Activated gamma-delta T cell (primary cell): Measurements from ENCODE around the gene CDH23.

Experiments used
- DNase-seq: peaks from one replicate; lab custom pipeline; 2025; lab: John Stamatoyannopoulos, UW

Gene CDH23

GRCh38 chr10:71369602-71370001, 27.1 kb upstream of the CDH23 start:
- DNase-seq: no peak

- no peak for DNase-seq
Measured at GRCh38 chr10:71370031-71370430, 26.7 kb upstream of the CDH23 start.

GRCh38 chr10:71371750-71372166, 25.0 kb upstream of the CDH23 start:
- no peak for DNase-seq

GRCh38 chr10:71372882-71373495, 23.7 kb upstream of the CDH23 start:
- no peak for DNase-seq

GRCh38 chr10:71374481-71375233, 22.1 kb upstream of the CDH23 start:
- no peak for DNase-seq

GRCh38 chr10:71375952-71376351, 20.8 kb upstream of the CDH23 start:
- DNase-seq: no peak

GRCh38 chr10:71378336-71379117, 18.2 kb upstream of the CDH23 start:
- DNase-seq: no peak

- no peak for DNase-seq
Measured at GRCh38 chr10:71379118-71379766, 17.5 kb upstream of the CDH23 start.

GRCh38 chr10:71380841-71381240, 15.9 kb upstream of the CDH23 start:
- DNase-seq: no peak

- no peak for DNase-seq
Measured at GRCh38 chr10:71381611-71382010, 15.1 kb upstream of the CDH23 start.

- no peak for DNase-seq
Measured at GRCh38 chr10:71382028-71382427, 14.7 kb upstream of the CDH23 start.

GRCh38 chr10:71382757-71383156, 14.0 kb upstream of the CDH23 start:
- no peak for DNase-seq

- DNase-seq: peak; percentile 59
Measured at GRCh38 chr10:71383972-71384687, 12.6 kb upstream of the CDH23 start.

- DNase-seq: no peak
Measured at GRCh38 chr10:71388171-71388570, 8.5 kb upstream of the CDH23 start.

GRCh38 chr10:71388583-71389310, 8.0 kb upstream of the CDH23 start:
- DNase-seq: no peak

- DNase-seq: no peak
Measured at GRCh38 chr10:71389768-71390460, 6.8 kb upstream of the CDH23 start.

- no peak for DNase-seq
Measured at GRCh38 chr10:71390461-71390835, 6.3 kb upstream of the CDH23 start.

GRCh38 chr10:71390921-71391690, 5.6 kb upstream of the CDH23 start:
- no peak for DNase-seq

GRCh38 chr10:71391701-71392100, 5.0 kb upstream of the CDH23 start:
- no peak for DNase-seq

GRCh38 chr10:71392292-71392691, 4.4 kb upstream of the CDH23 start:
- DNase-seq: no peak
